ENCODE data around the gene MME.
"Not testable (repeated sequence)": the region's sequence is repeated elsewhere in the genome, so short reads cannot be mapped to it uniquely, and the experiment has no call there.

MME gene

DNA sequence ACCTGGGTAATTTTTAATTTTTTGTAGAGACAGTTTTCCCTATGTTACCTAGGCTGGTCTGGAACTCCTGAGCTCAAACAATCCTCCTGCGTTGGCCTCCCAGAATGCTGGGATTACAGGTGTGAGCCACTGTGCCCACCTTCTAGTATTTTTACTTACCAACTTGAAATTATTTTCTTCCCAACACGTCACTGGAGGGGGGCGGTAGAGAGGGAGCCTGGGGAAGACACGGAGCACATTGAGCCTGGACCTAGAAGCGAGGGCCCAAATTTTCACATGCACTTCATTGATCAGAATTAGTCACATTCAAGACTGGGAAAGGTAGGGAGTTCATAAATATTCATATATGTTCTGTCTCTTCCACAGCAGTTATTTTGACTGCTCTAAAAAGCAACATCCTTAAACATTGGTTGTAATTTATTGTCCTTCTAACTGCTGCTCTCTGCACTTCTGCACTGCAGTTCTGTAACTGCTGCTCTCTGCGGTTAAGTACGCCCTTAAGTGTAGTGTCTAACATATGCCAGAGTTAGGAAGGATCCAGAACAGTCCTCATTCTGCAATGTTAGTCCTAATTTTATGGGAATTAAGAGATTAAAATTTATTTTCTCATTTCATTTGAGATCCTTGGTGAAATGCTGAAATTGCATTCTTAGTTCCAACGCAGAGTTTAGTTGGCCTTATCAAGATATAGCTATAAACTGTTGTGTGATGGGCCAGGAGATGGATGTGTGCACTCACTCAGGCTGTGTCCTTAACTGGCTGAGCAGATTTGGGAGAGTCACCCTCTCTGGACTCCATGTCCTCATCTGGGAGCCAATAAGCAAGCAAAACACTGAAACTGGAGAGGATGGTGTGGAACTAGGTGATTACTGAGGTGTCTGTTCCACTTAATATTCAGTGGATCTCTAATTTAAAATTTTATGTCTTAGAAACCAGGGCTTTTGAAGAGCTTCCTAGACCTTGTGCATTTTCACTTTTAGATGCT lies 115.1 kb downstream of the MME start:
- DNase-seq: no peak

DNA sequence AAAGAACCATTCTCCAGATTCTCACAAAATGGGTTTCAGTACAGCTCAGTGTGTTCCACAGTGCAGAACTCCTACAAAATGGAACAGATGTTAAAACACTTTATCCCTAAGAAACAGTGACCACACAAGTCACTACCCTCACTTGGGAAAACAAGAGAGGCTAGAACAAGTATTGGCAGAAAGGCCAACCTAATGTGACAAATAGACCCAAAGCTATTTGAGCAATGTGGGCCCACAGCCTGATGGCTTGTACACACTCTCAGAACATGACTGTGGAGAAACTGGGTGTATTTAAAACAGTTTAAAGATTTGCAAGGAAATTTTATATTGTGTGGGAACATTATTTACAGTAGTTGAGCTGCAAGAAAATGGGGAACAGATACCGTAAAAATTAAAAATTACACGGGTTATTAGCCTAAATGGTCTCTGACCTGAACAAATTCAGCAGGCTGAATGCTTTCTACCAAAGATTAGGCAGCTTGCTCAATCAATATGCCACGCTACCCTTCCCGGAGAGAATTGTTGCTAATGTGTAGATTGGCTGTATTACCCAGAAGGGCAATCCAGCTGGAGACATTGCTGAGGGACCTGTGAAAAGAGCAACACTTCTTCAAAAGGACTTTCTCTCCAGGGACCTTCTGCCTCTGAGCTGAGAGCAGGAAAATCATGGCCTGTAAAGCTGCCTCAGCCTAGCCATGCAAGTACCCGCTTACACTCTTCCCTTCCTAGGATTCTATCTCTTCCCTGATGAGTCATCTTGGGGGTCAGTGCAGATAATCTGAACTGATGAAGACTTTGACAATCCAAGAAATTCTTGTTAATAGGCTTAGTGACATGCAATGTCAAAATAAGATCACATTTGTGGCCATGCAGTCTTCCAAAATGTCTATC lies 116.3 kb downstream of the MME start:
- no peak for DNase-seq

DNA sequence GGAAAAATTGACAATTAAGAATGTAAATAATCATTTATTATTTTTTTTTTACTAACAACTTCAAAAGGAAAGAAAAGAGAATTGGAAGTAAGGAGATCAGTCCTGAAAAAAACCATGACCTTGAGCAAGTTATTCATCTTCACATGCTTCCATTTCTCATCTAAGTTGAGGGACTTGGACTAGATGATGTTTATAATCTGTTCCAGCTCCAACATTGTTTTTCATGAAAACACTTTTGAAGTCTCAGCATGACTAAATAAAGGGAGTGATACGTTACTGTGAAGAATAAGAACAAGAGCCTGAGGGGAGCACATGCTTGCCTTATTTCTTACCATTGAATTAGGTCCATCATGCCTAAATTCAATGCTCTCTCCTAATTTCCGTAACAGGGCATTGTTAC lies 117.7 kb downstream of the MME start:
- DNase-seq: no peak

DNA sequence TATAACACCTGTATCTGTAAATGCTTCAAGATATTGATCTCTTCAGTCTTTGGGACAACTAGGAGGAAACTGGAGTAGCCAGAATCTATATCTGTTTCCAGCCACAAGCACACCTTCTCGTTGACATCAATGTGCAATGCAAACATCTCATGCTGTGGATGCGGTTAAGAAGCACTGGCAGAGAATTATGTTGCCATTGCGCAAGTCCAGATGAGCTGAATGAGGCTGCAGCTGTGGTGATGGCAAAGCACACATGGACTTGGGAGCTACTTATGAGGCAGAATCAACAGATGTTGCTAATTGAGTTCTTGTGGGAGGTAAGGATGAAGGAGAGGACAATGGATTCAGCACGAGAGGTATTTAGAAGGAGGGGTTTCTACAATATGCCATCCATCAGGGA lies 122.5 kb downstream of the MME start:
- no peak for DNase-seq

DNA sequence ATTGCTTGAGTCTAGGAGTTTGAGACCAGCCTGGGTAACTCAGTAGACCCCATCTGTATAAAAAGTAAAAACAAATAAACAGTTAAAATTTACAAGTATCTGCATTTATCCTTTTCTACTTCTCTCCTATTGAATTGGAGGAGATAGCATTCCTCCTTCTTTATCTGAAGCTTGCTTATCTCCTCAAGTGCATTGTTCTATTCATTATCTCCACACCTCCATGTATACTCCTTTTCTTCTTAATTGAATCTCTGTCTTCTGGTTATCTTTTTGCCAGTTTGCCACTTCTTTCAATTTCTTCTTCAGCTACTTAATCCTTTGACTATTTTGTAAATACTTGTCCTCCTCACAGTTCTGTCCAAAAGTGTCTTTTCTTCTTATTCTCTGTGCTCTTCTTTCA lies 124.7 kb downstream of the MME start:
- no peak for DNase-seq

DNA sequence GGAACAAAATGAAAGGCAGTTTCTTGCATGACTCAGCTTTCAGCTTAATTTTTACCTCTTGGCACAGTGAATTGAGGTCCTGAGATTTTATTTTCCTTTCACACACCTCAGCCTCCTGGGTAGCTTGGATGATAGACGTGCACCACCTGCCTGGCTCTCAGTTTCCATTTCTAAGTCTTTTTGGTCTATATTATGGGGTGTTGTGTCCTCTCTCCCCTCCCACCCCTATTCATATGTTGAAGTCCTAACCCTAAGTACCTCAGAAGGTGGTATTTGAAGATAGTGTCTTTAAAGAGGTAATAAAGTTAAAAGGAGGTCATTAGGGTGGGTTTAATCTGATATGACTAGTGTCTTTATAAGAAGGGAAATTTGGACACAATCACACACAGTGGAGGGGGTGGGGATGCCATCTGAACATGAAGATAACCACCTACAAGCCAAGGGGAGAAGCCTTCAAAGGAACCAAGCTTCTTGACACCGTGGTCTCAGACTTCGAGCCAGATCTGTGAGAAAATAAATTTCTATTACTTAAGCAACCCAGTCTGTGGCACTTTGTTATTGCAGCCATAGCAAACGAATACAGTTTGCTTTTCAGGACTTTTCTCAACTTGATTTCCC lies 128.2 kb downstream of the MME start:
- DNase-seq: no peak

DNA sequence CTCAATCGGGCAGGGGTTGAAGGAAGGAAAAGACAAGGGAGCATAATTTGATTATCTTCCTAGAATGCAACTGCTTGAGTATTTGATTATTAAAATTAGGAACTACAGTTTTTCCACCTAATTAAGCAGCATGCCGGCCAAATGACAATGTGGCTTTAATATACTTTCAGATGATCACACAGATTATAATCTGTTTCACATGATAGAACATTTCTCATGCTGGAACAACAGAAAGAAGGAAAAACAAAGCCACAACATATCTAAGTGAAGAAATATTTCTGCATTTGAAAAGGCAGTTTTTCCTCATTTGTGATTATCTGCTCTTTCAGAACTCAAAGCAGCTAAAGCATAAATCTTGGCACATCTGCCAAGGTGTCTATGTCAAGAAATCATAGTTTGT lies 130.6 kb downstream of the MME start:
- DNase-seq: no peak

DNA sequence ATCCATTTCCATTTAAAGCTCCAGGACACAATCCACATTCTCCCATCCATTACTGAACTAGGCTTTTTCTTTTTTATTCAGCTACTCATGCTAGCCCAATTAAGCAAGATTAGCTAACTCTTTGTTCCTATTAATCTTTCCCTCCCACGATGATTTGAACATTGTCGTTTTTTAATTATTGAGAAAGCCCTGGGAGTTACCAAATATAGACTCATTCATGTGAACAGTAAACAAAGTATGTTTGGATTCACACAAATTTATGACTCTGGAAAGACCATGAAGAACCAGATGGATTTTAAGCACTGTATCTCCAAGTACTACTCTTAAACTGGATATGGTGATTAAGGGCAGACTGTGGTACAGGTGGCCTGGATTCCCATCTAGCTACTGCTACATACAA lies 131.1 kb downstream of the MME start:
- DNase-seq: no peak

DNA sequence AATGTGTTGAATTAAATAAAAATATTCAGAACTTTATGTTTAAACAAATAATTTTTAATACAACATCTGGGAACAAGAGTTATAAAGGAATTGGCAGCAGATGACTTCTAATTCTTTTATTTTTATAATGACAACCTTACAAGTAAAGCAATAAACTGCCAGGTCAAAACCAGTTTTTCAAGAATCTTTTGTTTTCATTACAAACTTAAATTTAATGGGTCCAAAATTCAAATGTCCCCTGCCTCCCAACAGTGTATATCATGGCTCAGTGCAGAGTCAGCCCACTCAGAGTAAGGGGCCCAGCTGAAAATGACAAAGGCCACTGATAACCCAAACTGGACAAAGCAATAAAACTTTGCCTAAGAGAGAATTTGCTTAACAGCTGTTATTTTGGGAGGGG lies 131.8 kb downstream of the MME start:
- no peak for DNase-seq

DNA sequence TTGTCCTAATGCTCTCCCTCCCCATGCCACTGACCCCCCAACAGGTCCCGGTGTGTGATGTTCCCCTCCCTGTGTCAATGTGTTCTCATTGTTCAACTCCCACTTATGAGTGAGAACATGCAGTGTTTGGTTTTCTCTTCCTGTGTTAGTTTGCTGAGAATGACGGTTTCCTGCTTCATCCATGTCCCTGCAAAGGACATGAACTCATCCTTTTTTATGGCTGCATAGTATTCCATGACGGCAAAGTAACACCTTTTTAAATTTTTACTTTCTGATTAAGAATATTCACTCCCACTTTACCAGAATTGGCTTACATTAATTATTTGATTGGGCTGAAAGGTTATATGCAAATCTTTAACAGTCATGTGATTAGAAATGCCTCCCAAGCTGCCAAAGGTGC lies 135.9 kb downstream of the MME start:
- not testable (repeated sequence) for DNase-seq

DNA sequence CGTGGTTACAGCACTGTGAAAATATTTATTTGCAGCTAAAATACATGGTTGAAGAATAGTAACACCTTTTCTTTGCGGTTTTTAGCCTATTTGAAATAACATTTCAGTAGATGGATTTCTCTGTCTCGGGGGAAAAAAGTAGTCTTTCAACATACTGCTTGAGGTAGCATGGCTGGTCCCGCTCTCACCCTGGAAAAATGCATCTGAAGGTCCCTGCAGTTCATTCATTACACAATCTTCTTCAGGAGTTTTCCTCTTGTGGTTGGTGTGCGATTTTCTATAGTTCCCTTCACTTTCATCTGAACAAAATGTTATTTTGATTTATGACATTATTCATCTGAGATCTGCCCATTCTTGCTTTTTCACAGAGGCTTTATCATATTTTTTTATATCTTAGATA lies 137.5 kb downstream of the MME start:
- DNase-seq: no peak

DNA sequence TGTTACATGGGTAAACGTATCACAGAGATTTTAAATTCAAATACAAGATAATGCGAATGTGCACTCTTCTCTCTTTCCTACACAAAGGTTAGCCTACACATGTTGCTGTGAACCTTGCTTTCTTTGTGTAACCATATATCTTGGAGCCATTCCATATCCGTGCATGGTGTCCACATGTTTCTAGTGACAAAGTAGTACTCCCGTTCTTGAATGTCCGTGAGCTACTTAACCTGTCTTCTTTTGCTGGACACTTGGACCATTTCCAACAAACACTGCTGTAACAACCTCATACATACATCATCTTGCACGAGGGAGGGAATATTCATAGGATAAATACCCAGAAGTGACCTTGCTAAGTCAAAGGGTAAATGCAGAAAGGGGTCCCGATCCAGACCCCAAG lies 138.3 kb downstream of the MME start:
- no peak for DNase-seq

DNA sequence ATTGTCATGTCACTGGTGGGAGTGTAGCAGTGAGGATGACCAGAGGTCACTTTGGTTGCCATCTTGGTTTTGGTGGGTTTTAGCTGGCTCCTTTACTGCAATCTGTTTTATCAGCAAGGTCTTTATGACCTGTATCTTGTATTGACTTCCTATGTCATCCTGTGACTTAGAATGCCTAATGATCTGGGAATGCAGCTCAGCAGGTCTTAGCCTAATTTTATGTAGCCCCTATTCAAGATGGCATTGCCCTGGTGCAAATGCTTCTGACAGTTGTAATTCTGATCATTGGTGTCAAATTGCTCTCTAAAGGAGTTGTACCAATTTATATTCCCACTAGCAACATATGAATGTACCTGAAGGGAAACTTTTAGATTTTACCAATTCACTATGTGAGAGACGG lies 139.0 kb downstream of the MME start:
- no peak for DNase-seq

DNA sequence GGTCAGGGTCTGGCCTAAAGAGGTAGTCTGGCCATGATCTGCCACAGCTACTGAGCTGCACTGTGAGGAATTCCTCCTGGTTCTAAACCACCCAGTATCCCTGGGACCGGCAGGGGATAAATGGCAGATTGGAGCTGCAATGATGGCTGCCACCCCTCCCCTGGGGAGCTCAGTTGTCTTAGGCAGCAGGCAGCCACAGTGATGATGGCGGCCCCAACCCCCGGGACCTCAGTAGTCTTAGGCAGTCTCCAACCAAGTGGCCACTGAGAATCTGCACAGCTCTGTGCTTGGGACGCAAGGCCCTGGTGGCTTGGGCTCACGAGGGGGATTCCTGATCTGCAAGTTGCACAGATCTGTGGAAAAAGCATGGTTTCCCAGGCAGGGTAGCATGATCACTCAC lies 145.3 kb downstream of the MME start:
- DNase-seq: no peak

DNA sequence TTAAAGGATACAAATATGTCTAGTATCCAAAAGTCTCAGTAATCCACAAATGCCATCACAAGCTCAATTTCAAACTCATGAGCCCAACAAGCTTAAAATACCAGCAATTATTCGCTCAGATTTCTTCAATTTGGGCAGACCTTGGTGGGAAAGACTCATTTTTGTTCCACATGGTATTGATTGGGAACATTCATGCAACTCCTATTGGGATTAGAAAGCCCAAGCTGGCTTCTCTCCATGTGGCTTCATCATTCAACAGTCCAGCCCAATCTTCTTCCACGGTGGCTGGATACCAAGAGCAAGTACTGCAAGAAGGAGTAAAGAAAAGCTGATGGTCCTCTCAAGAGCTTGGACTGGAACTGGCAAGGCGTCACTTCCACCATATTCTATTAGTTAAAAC lies 147.0 kb downstream of the MME start:
- DNase-seq: no peak

DNA sequence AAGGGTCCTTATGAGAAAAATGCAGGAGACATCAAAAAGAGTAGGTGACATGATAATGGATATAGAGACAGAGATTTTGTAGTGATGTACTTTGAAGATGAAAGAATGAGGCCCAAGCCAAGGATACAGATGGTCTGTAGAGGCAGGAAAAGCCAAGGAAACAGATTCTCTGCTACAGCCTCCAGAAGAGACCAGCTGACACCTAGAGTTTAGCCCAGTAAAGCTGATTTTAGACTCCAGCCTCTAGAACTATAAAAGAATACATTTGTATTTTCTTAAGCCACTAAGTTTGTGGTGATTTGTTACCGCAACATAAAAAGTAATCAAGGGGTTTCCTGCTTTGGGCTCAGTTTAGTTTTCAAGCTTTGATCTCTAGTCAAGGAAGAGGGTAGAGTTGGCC lies 148.6 kb downstream of the MME start:
- DNase-seq: no peak

DNA sequence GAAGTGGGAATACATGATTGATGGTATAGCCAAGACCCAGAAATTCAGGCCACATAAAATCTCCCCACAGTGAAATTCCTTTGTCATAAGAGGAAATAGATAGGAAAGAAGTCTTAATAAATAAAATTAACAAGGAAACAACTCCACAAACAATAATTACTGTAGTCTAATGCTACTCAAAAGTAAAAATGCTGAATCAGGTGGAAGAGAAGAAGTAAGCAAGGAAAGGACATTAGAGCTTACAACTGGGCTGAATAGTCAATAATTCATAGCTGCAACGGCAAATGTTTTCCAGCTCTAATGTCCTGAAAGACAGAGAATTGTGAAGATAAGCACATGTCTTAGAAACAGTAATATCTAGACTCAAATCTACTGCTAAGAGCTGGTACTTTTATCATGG lies 149.0 kb downstream of the MME start:
- no peak for DNase-seq

DNA sequence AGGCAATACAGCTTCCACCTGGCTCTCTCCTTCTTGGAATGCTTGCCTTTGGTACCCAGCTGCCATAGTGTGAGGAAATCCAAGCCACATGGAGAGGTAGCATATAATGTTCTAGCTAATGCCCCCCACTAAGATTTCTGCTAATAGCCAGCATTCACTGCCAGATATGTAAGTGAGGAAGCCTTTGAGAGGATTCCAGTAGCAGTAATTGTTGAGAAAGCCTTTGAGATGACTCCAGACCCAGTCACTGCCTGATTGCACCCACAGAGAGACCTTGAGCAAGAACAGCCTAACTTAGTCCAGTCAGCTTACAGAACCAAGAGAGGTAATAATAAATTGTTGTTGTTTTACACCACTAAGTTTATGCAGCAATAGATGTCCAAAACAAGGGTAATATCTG lies 150.3 kb downstream of the MME start:
- DNase-seq: no peak

DNA sequence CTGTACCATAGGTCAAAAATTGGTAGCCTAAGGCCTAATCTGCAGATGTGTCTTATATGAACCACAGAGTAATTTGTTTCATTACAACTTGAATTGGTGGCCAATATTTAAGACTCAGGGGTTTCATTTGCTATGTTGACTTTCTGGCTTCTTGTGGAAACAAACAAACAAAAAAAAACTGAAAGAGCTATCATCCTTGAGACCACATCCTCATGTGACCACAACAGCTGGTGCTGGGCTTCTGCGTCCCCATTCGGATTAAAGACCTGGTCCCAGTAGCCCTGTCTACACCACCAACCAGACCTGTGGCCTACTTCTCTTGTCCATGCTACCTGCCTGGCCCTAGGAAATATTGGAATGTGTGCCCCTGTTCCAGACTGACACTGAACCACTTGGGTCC lies 151.7 kb downstream of the MME start:
- no peak for DNase-seq

DNA sequence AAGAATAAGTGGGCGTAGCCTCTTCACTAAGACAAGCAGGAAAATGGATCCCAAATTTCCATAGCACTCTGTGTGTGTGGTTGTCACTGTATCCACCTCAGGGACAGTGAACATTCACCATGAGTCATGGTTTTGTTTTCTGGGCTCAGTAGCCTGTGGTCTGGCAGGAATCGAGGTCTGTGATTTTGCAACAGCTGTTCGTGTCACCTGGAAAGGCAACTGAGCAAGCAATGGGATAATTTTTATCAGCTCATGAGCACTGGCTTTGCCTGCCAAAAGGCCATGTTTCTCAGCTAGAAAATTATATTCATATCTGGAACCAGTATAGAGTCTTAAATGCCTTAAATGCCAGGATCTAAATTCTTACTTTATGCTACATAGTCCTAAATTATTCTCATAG lies 152.5 kb downstream of the MME start:
- no peak for DNase-seq

DNA sequence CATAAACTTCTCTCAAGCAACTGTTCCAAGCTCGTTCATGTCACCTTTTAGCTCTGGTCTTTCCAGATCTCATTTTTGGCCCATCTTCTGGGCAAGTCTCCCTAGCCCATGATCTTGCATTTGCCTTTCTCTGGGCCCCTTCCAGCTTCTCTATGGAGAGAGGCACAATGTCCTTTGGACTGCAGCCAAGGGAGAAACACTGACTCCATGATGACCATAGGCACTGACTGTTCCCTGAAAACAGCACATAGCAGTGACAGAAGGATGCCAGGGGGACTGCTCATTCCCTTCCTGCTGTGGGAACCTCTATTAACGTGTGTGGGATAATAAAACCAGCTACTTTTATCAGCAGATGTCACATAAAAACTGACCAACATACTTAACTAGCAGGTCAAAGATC lies 153.1 kb downstream of the MME start:
- DNase-seq: no peak

Measured in KG1 (cell line).